ENCODE measurements around the gene TMEM191B.
"Not testable (repeated sequence)": the region's sequence is repeated elsewhere in the genome, so short reads cannot be mapped to it uniquely, and the experiment has no call there.

Gene TMEM191B

GRCh38 chr22:18558939-18559338 is 31.3 kb downstream of the TMEM191B start:
- DNase-seq: not testable (repeated sequence)

- DNase-seq: not testable (repeated sequence)
Measured at GRCh38 chr22:18560099-18560974, 32.7 kb downstream of the TMEM191B start.

GRCh38 chr22:18570509-18571246 is 43.1 kb downstream of the TMEM191B start:
- not testable (repeated sequence) for DNase-seq

- DNase-seq: not testable (repeated sequence)
Measured at GRCh38 chr22:18573483-18574164, 46.0 kb downstream of the TMEM191B start.

GRCh38 chr22:18574555-18574954 is 47.0 kb downstream of the TMEM191B start:
- DNase-seq: not testable (repeated sequence)

GRCh38 chr22:18575686-18576085 is 48.1 kb downstream of the TMEM191B start:
- DNase-seq: not testable (repeated sequence)

GRCh38 chr22:18577090-18577818 is 49.7 kb downstream of the TMEM191B start:
- not testable (repeated sequence) for DNase-seq

- DNase-seq: not testable (repeated sequence)
Measured at GRCh38 chr22:18577847-18578246, 50.2 kb downstream of the TMEM191B start.

All from NCI-H82 (cell line).